Parathyroid adenoma (tissue), 2 donors: Measurements from ENCODE around the gene HEXD.

Experiments used
- H2AFZ ChIP-seq: fragments of 300-600 bp; sonication (generic); one replicate; pipeline ENCODE4 v1.7.0; 2017; ENCODE audit warnings: antibody characterized with exemption, mild to moderate bottlenecking
- H3K27ac ChIP-seq: fragments of 300-600 bp; sonication (generic); one replicate; pipeline ENCODE4 v1.7.0; 2017
- H3K27me3 ChIP-seq: fragments of 300-600 bp; sonication (generic); one replicate; pipeline ENCODE4 v1.7.0; 2017; ENCODE audit warnings: low read length; ENCODE audit not compliant: control insufficient read depth, insufficient read depth
- H3K36me3 ChIP-seq: fragments of 300-600 bp; sonication (generic); one replicate; pipeline ENCODE4 v1.7.0; 2017; ENCODE audit warnings: low read length; ENCODE audit not compliant: control insufficient read depth, insufficient read depth
- H3K4me1 ChIP-seq: fragments of 300-600 bp; sonication (generic); one replicate; pipeline ENCODE4 v1.7.0; 2017; ENCODE audit warnings: control low read depth
- H3K4me2 ChIP-seq: fragments of 300-600 bp; sonication (generic); one replicate; pipeline ENCODE4 v1.7.0; 2017; ENCODE audit warnings: low read length
- H3K4me3 ChIP-seq: fragments of 300-600 bp; sonication (generic); one replicate; pipeline ENCODE4 v1.7.0; 2017; ENCODE audit warnings: low read depth, low read length
- H3K79me2 ChIP-seq: fragments of 300-600 bp; sonication (generic); one replicate; pipeline ENCODE4 v1.7.0; 2017; ENCODE audit warnings: control low read depth
- H3K9ac ChIP-seq: fragments of 300-600 bp; sonication (generic); one replicate; pipeline ENCODE4 v1.7.0; 2017; ENCODE audit warnings: mild to moderate bottlenecking
- H3K9me3 ChIP-seq: fragments of 300-600 bp; sonication (generic); one replicate; pipeline ENCODE4 v1.7.0; 2017; ENCODE audit warnings: low read length; ENCODE audit not compliant: control insufficient read depth
- CTCF ChIP-seq: fragments of 300-600 bp; sonication (generic); IDR thresholded peaks from one replicate; pipeline ENCODE4 v1.7.0; 2017; ENCODE audit warnings: antibody characterized with exemption, mild to moderate bottlenecking
- donor health status: primary hyperparathyroidism.

HEXD gene

DNA sequence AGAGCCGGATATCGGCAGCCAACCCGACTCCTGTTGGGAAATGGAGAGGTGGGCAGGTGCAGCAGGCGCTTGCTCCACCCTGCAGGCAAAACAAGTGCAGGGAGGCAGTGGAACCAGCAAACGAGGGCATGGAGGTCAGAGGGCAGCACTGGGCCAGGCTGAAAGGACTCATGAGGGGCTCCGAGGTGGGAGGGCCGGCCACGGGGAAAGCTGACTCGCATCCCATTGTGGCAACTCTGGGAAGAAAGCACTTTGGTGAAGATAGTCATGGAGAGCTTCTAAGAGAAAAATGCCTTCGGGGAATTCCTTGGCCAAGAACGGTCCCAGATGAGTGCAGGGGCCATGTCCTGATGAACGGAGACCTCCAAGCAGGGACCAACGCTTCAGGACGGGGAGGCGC, 28.0 kb downstream of the HEXD start:
- Histone ChIP-seq H3K27me3 (no peaks in the 10 kb centered on the region), H3K4me3 (no peak overlapping the region), H3K4me2 (no peak overlapping the region), H3K36me3 (no peaks in the 10 kb centered on the region), H3K9ac (no peak overlapping the region), H3K4me1 (peaks cover 12% of the 10 kb centered on the region), H2AFZ (no peak overlapping the region), H3K9me3 (no peaks in the 10 kb centered on the region), H3K79me2 (no peaks in the 10 kb centered on the region), H3K27ac (no peak overlapping the region)
- TF ChIP-seq CTCF = no peak

- Histone ChIP-seq H3K4me3 (no peak overlapping the region), H3K9me3 (no peaks in the 10 kb centered on the region), H3K79me2 (no peaks in the 10 kb centered on the region), H2AFZ (no peak overlapping the region), H3K27me3 (no peaks in the 10 kb centered on the region), H3K27ac (no peak overlapping the region), H3K4me2 (no peak overlapping the region), H3K36me3 (no peaks in the 10 kb centered on the region), H3K9ac (no peak overlapping the region), H3K4me1 (peaks cover 14% of the 10 kb centered on the region)
- no peak for TF ChIP-seq CTCF
These were observed 28.5 kb downstream of the HEXD start for GRCh38 chr17:82446649-82447048.

DNA sequence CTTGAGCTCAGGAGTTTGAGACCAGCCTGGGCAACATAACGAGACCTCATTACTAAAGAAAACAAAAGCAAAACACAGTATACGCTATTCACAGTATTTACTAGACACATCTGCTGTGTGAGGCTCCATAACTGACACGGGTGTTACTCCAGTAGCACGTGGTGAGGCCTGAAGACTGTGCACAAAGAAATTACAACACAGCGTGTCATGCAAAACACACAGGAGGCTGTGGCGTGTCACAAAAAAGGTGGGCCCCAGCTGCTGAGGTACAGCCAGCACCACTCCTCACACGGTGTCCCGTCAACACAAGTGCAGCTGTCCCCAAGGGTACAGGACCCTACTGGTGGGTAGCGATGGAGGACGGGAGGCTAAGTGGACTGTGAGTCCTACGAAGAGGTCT, 29.7 kb downstream of the HEXD start:
- Histone ChIP-seq H2AFZ (no peak overlapping the region), H3K36me3 (no peaks in the 10 kb centered on the region), H3K27me3 (no peaks in the 10 kb centered on the region), H3K9ac (no peak overlapping the region), H3K4me3 (no peak overlapping the region), H3K4me2 (no peak overlapping the region), H3K79me2 (no peaks in the 10 kb centered on the region), H3K9me3 (no peaks in the 10 kb centered on the region), H3K27ac (no peak overlapping the region), H3K4me1 (peaks cover 4% of the 10 kb centered on the region)
- no peak for TF ChIP-seq CTCF

DNA sequence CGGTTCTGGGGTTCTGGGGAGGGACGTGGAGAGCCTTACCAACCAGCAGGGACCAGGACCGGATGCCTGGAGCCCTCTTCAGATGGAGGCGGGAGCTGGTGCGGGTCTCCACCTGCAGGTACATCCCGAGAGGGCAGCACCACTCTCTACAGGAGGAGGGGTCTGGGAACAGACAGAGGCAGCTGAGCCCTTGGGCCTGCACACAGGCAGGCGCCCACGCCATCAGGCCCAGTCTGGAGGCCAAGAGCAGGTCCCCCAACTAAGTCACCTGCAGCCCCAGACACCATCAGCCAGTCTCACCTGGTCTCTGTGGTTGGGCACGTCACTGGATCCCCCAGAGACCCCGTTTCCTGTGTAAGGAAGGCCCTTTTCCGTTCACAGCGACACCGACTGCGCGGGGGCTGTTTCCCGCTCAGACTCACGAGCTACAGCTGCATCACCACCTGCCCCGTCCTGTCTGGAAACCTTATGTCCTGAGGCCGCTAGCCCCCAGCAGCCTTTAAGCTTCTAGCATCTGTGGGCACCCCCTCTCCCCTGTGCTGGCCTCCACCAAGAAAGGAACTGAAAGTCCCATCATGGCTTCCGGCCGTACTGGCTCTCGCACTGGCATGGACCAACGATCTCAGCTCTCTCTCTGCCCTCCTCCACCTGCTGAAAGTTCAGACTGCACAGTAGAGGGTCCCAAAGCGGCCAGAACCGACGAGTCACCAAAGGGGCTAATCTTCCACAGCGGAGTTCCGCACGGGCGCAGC, 31.2 kb downstream of the HEXD start:
- no peak for TF ChIP-seq CTCF
- H3K27ac ChIP-seq = peak overlapping the region; percentile 83
- H3K36me3 ChIP-seq = no peaks in the 10 kb centered on the region
- H3K4me1 ChIP-seq = peaks cover 4% of the 10 kb centered on the region
- no peaks in the 10 kb centered on the region for H3K79me2 ChIP-seq
- no peak overlapping the region for H3K9ac ChIP-seq
- peak overlapping the region; percentile 80 for H3K4me3 ChIP-seq
- no peaks in the 10 kb centered on the region for H3K27me3 ChIP-seq
- no peaks in the 10 kb centered on the region for H3K9me3 ChIP-seq
- H3K4me2 ChIP-seq = peak overlapping the region; percentile 83
- no peak overlapping the region for H2AFZ ChIP-seq

DNA sequence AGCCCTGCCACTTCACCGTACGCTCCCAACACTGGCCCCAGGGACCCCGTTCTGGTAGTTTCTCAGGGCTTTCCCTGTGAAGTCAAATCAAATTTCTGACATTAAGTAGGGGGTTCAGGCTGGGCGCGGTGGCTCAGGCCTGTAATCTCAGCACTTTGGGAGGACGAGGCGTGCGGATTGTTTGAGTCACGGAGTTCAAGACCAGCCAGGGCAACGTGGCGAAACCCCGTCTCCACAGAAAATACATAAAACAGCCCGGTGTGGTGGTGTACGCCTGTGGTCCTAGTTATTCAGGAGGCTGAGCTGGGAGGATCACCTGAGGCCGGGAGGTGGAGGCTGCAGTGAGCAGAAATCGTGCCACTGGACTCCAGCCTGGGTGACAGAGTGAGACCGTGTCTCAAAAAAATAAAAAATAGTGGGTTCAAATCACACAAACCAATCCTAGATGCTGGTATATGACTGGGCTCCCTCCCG, 31.8 kb downstream of the HEXD start:
- peak overlapping the region; percentile 83 for H3K27ac ChIP-seq
- H3K79me2 ChIP-seq = no peaks in the 10 kb centered on the region
- H3K4me3 ChIP-seq = peak overlapping the region; percentile 80
- TF ChIP-seq CTCF = no peak
- H3K4me2 ChIP-seq = peak overlapping the region; percentile 83
- peaks cover 4% of the 10 kb centered on the region for H3K4me1 ChIP-seq
- H3K9ac ChIP-seq = no peak overlapping the region
- H3K27me3 ChIP-seq = no peaks in the 10 kb centered on the region
- peak overlapping the region; percentile 95 for H2AFZ ChIP-seq
- no peaks in the 10 kb centered on the region for H3K9me3 ChIP-seq
- H3K36me3 ChIP-seq = no peaks in the 10 kb centered on the region
